ENCODE results near the gene SLC4A3. TPM values are rescaled to one million over a fixed set of nuclear protein-coding genes. Genes with fewer than 3 reads are reported as not detected.
"Not testable (repeated sequence)": the region's sequence is repeated elsewhere in the genome, so short reads cannot be mapped to it uniquely, and the experiment has no call there.

The SLC4A3 gene
- total RNA-seq, 2 experiments from 2014 or later, result not detected

- Mint-ChIP-seq H3K9me3 (no peaks in the 10 kb centered on the region), H3K4me3 (no peak overlapping the region), H3K4me1 (peaks cover 7% of the 10 kb centered on the region), H3K36me3 (ENCODE audit: low read depth) (no peaks in the 10 kb centered on the region), H3K27me3 (peaks cover 16% of the 10 kb centered on the region), H3K27ac (no peak overlapping the region)
- ChIA-PET POLR2A (no interaction called here), CTCF (interaction anchor here (1.9 kb wide), 1 partner anchor 14 kb away, joined by 6 read pairs; no protein-coding TSS in a partner anchor)
- DNase-seq, result no peak
These were observed 18.4 kb downstream of the SLC4A3 start for GRCh38 chr2:219645631-219646527.

GRCh38 chr2:219648176-219648575 is 20.7 kb downstream of the SLC4A3 start:
- H3K9me3 Mint-ChIP-seq, result no peaks in the 10 kb centered on the region
- no peaks in the 10 kb centered on the region for H3K36me3 Mint-ChIP-seq (ENCODE audit: low read depth)
- peaks cover 31% of the 10 kb centered on the region for H3K27me3 Mint-ChIP-seq
- no peaks in the 10 kb centered on the region for H3K4me1 Mint-ChIP-seq
- ChIA-PET CTCF (no interaction called here), POLR2A (no interaction called here)
- H3K4me3 Mint-ChIP-seq, result no peak overlapping the region
- no peak overlapping the region for H3K27ac Mint-ChIP-seq
- no peak for DNase-seq

- no peaks in the 10 kb centered on the region for H3K9me3 Mint-ChIP-seq
- ChIA-PET CTCF (no interaction called here), POLR2A (no interaction called here)
- peaks cover 35% of the 10 kb centered on the region for H3K27me3 Mint-ChIP-seq
- no peak for DNase-seq
- no peak overlapping the region for H3K27ac Mint-ChIP-seq
- no peak overlapping the region for H3K4me3 Mint-ChIP-seq
- H3K36me3 Mint-ChIP-seq (ENCODE audit: low read depth), result no peaks in the 10 kb centered on the region
- H3K4me1 Mint-ChIP-seq, result no peaks in the 10 kb centered on the region
These were observed 21.5 kb downstream of the SLC4A3 start for GRCh38 chr2:219648963-219649362.

- Mint-ChIP-seq H3K4me1 (no peaks in the 10 kb centered on the region), H3K27me3 (peaks cover 42% of the 10 kb centered on the region), H3K27ac (no peak overlapping the region), H3K9me3 (no peaks in the 10 kb centered on the region), H3K4me3 (no peak overlapping the region), H3K36me3 (ENCODE audit: low read depth) (no peaks in the 10 kb centered on the region)
- CTCF ChIA-PET, result interaction anchor here (1.1 kb wide), 1 partner anchor 8 kb away, joined by 4 read pairs; no protein-coding TSS in a partner anchor
- POLR2A ChIA-PET, result no interaction called here
- DNase-seq, result no peak
These were observed 23.2 kb downstream of the SLC4A3 start for GRCh38 chr2:219650426-219651248.

- H3K36me3 Mint-ChIP-seq (ENCODE audit: low read depth); DNase-seq; H3K9me3 Mint-ChIP-seq; H3K4me1 Mint-ChIP-seq; H3K4me3 Mint-ChIP-seq; POLR2A ChIA-PET; H3K27ac Mint-ChIP-seq: not testable (repeated sequence)
- CTCF ChIA-PET, result interaction anchor here (1.1 kb wide), 1 partner anchor 9 kb away, joined by 4 read pairs; no protein-coding TSS in a partner anchor
- peaks cover 46% of the 10 kb centered on the region for H3K27me3 Mint-ChIP-seq
These were observed 24.2 kb downstream of the SLC4A3 start for GRCh38 chr2:219651656-219652055.

GRCh38 chr2:219656526-219656925 is 29.1 kb downstream of the SLC4A3 start:
- peaks cover 47% of the 10 kb centered on the region for H3K27me3 Mint-ChIP-seq
- no peaks in the 10 kb centered on the region for H3K4me1 Mint-ChIP-seq

GRCh38 chr2:219658196-219658846 is 30.9 kb downstream of the SLC4A3 start:
- no peak for DNase-seq
- H3K4me1 Mint-ChIP-seq, result no peaks in the 10 kb centered on the region
- H3K27me3 Mint-ChIP-seq, result peaks cover 39% of the 10 kb centered on the region
- CTCF ChIA-PET, result no interaction called here
- H3K27ac Mint-ChIP-seq, result no peak overlapping the region
- POLR2A ChIA-PET, result no interaction called here
- no peaks in the 10 kb centered on the region for H3K9me3 Mint-ChIP-seq
- no peak overlapping the region for H3K4me3 Mint-ChIP-seq
- H3K36me3 Mint-ChIP-seq (ENCODE audit: low read depth), result no peaks in the 10 kb centered on the region

More at GRCh38 chr2:219656526-219656925, 29.1 kb downstream of the SLC4A3 start:
- ChIA-PET POLR2A (interaction anchor here (0.6 kb wide), 1 partner anchor 24 kb away, joined by 4 read pairs; no protein-coding TSS in a partner anchor), CTCF (interaction anchor here (0.6 to 0.8 kb wide), 2 partner anchors 14 to 50 kb away, joined by 3 read pairs; no protein-coding TSS in a partner anchor)
- H3K4me3 Mint-ChIP-seq, result no peak overlapping the region
- DNase-seq, result no peak
- no peaks in the 10 kb centered on the region for H3K9me3 Mint-ChIP-seq
- H3K36me3 Mint-ChIP-seq (ENCODE audit: low read depth), result no peaks in the 10 kb centered on the region
- no peak overlapping the region for H3K27ac Mint-ChIP-seq

- no peaks in the 10 kb centered on the region for H3K36me3 Mint-ChIP-seq (ENCODE audit: low read depth)
- no peak overlapping the region for H3K4me3 Mint-ChIP-seq
These were observed 31.4 kb downstream of the SLC4A3 start for GRCh38 chr2:219658874-219659273.

GRCh38 chr2:219661197-219661954 is 33.9 kb downstream of the SLC4A3 start:
- peaks cover 25% of the 10 kb centered on the region for H3K27me3 Mint-ChIP-seq
- H3K9me3 Mint-ChIP-seq, result no peaks in the 10 kb centered on the region
- H3K4me1 Mint-ChIP-seq, result no peaks in the 10 kb centered on the region
- no peaks in the 10 kb centered on the region for H3K36me3 Mint-ChIP-seq (ENCODE audit: low read depth)
- H3K27ac Mint-ChIP-seq, result no peak overlapping the region
- CTCF ChIA-PET, result interaction anchor here (0.7 kb wide), 1 partner anchor 39 kb away, joined by 3 read pairs; no protein-coding TSS in a partner anchor
- no peak for DNase-seq
- H3K4me3 Mint-ChIP-seq, result no peak overlapping the region
- POLR2A ChIA-PET, result no interaction called here

More at GRCh38 chr2:219658874-219659273, 31.4 kb downstream of the SLC4A3 start:
- ChIA-PET POLR2A (no interaction called here), CTCF (no interaction called here)
- Mint-ChIP-seq H3K27me3 (peaks cover 34% of the 10 kb centered on the region), H3K4me1 (no peaks in the 10 kb centered on the region), H3K9me3 (no peaks in the 10 kb centered on the region), H3K27ac (no peak overlapping the region)
- DNase-seq, result no peak

- Mint-ChIP-seq H3K36me3 (ENCODE audit: low read depth) (no peaks in the 10 kb centered on the region), H3K4me3 (no peak overlapping the region), H3K27ac (no peak overlapping the region), H3K9me3 (no peaks in the 10 kb centered on the region), H3K27me3 (peaks cover 21% of the 10 kb centered on the region), H3K4me1 (no peaks in the 10 kb centered on the region)
- CTCF ChIA-PET, result interaction anchor here (0.7 kb wide), 1 partner anchor 38 kb away, joined by 3 read pairs; no protein-coding TSS in a partner anchor
- POLR2A ChIA-PET, result no interaction called here
- DNase-seq, result no peak
These were observed 34.5 kb downstream of the SLC4A3 start for GRCh38 chr2:219661955-219662395.

GRCh38 chr2:219662566-219662965 is 35.1 kb downstream of the SLC4A3 start:
- Mint-ChIP-seq H3K4me1 (no peaks in the 10 kb centered on the region), H3K27ac (no peak overlapping the region), H3K4me3 (no peak overlapping the region), H3K9me3 (no peaks in the 10 kb centered on the region), H3K36me3 (ENCODE audit: low read depth) (no peaks in the 10 kb centered on the region), H3K27me3 (peaks cover 21% of the 10 kb centered on the region)
- ChIA-PET POLR2A (no interaction called here), CTCF (no interaction called here)
- DNase-seq, result no peak

GRCh38 chr2:219663116-219663762 is 35.8 kb downstream of the SLC4A3 start:
- POLR2A ChIA-PET, result no interaction called here
- CTCF ChIA-PET, result no interaction called here
- no peak overlapping the region for H3K27ac Mint-ChIP-seq
- peaks cover 17% of the 10 kb centered on the region for H3K27me3 Mint-ChIP-seq
- no peak for DNase-seq
- H3K4me1 Mint-ChIP-seq, result no peaks in the 10 kb centered on the region
- no peaks in the 10 kb centered on the region for H3K9me3 Mint-ChIP-seq
- H3K4me3 Mint-ChIP-seq, result no peak overlapping the region
- no peaks in the 10 kb centered on the region for H3K36me3 Mint-ChIP-seq (ENCODE audit: low read depth)

Data from activated CD4-positive, alpha-beta T cell treated with anti-CD3 and anti-CD28 coated beads, Interleukin-2, amount 10 ng/mL, durations not matched to agents 7 days and 5 days (primary cell).